ENCODE measurements around the gene RALGPS1.

Gene RALGPS1

GRCh38 chr9:127197186-127197860 lies 282.7 kb downstream of the RALGPS1 start:
- DNase-seq: no peak

GRCh38 chr9:127197861-127198430 lies 283.4 kb downstream of the RALGPS1 start:
- DNase-seq: no peak

GRCh38 chr9:127198587-127198986 lies 284.0 kb downstream of the RALGPS1 start:
- DNase-seq: no peak

- peak; percentile 59 for DNase-seq
Measured at GRCh38 chr9:127199001-127199791, 284.6 kb downstream of the RALGPS1 start.

- DNase-seq: no peak
Measured at GRCh38 chr9:127200106-127200862, 285.7 kb downstream of the RALGPS1 start.

- DNase-seq: no peak
Measured at GRCh38 chr9:127201071-127201541, 286.5 kb downstream of the RALGPS1 start.

- DNase-seq: no peak
Measured at GRCh38 chr9:127201731-127202130, 287.1 kb downstream of the RALGPS1 start.

- no peak for DNase-seq
Measured at GRCh38 chr9:127202461-127203169, 288.0 kb downstream of the RALGPS1 start.

DNA sequence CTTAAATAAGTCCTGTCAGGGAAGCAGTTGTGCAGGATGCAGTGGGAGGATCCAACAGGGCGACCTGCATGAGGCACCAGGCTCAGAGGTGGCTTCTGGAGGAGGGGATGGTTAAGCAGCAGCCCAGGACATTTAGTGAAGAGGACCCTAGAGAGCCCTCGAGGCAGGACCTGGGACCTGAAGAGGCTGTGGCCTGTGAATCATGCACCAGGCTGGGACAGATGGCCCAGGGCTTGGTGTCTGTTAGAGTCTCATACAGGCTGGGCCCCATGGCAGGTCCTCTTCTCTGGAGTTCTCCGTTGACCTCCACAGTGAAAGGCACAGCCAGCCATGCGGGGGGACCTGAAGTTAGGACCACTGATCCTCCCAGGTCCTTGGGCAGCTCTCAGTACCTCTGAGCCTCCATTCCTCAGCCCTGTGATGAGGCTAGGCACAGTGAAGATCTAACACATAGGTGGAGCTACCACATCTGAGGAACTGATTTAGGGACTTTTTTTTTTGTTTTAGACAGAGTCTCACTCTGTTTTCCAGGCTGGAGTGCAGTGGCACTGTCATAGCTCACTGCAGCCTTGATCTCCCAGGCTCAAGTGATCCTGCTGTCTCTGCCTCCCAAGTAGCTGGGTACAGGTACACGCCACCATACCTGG lies 289.2 kb downstream of the RALGPS1 start:
- no peak for DNase-seq

DNA sequence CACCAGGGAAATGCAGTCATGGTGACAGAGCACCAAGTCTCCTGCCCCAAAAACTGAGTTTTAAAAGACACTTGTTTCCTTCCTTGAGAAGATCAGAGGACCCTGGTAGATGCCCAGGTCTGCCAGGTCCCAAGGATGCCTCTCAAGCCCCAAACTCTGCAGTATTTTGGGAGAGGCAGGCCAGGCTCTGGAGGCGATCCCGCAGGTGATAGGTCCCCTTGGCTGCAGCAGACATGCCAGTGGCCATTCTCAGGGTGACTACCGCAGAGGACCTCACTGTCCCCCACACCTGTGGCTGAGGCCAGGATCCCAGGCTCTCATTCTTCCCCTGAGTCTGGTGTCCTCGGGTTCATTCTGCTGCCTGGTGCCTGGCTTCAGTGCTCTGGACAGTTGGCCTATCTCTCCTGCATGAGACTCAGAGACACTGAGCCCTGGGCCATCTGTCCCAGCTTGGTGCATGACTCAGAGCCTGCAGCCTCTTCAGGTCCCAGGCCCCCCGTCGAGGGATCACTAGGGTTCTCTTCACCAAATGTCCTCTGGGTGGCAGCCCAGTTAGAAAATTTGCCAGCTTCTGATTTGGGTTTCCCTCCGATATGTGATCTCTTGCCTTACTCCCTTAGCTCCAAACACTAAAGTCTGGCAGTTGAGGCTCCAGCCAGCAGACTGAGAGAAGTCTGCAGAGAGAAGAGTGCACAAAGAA lies 290.3 kb downstream of the RALGPS1 start:
- no peak for DNase-seq

DNA sequence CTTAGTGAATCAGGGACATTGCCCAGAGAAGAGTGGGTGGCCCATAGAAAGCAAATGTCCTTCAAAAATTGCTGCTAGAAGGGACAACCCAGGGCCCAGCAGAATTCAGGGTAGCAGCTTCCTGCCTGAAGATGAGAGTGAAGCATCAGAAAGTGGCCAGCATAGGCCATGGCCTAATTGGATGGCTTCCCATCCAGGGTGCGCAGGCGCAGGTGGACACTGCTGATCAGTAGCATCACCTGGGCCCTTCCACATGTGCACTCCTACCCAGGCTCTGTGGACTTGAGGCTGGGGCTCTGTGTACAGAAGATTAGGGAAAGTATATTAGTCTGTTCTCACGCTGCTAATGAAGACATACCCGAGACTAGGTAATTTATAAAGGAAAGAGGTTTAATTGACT lies 291.4 kb downstream of the RALGPS1 start:
- no peak for DNase-seq

DNA sequence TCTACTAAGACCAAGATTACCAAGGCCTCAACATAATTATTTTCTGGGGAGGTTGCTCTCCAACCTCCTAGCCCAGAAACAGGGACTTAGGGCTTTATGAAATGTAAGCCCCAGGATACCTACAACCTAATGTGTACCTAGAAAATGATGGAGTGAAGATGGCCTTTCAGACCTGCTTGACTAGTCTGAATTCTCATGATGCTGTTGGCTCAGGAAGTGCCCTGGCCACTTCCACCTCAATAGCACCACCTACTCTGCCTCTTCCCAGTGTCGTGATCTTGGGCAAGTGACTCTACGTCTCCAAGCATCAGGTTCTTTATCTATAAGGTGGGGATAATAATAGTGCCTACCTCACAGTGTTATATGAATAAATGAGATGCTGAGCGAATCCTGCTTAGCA lies 292.1 kb downstream of the RALGPS1 start:
- no peak for DNase-seq

DNA sequence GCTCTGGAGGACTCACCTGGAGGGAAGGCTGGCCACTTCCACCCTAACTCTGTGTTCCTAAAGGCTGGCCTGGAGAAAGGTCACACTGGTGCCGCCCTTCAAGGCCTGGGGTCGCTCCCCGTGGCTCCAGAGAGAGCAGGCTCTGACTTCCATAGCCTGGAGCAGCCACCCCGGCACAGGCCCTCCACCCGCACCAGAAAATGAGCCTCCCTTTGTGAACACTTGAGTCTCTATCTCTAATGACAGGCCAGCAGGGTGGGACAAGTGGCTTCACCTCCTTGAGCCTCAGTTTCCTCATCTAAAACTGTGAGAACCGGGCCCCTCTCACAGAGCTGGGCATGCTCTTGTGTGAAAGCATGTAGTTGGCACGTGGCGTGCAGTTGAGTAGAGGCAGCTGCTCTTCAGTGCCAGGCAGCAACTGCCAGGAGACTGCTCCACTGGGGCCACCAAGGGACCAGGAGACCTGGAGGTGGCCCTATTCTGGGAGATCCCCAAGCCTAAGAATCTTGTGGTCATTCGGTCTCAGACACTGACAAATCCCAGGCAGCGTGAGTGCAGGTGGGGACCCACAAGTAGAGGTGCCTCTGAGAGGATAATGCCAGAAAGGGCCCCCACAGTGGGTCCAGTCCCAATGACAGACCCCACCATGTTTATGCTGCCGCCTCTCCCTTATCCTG lies 293.3 kb downstream of the RALGPS1 start:
- no peak for DNase-seq

DNA sequence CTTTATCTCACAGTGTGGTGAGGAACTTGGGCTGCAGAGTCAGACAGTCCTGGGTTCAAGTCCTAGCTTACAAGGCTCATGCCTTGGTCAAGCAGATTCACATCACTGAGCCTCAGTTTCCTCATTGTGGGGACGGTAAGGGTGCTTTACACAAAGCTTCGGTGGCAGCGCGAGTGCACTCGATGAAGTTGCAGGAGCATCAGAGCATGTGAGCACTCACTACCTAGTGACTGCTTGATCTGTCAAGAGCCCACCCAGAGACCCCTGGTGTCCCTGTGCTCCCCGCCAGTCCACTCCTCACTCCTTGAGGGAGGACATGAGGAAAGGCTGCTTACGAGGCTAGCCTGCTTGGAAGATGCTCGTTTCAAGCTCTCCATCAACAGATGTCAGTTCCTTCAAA lies 293.8 kb downstream of the RALGPS1 start:
- no peak for DNase-seq

DNA sequence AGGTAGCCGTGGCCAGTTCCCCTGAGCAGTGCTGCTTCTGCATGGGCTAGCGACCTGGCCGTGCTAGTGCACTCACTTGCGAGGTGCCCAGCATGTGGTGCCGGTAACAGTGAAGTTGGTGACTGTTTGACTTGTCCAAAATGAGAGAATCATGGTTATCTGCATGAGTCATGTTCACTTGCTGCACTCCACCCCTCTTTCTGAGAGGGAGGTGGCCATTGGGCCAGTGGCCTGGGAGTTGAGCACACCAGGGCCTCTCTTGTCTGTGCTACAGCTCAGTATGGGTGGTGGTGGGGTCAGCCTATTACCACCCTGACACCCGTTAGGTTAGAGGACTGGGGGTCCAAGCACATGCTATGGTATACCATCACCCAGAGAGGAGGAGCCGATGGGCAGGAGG lies 294.6 kb downstream of the RALGPS1 start:
- no peak for DNase-seq

DNA sequence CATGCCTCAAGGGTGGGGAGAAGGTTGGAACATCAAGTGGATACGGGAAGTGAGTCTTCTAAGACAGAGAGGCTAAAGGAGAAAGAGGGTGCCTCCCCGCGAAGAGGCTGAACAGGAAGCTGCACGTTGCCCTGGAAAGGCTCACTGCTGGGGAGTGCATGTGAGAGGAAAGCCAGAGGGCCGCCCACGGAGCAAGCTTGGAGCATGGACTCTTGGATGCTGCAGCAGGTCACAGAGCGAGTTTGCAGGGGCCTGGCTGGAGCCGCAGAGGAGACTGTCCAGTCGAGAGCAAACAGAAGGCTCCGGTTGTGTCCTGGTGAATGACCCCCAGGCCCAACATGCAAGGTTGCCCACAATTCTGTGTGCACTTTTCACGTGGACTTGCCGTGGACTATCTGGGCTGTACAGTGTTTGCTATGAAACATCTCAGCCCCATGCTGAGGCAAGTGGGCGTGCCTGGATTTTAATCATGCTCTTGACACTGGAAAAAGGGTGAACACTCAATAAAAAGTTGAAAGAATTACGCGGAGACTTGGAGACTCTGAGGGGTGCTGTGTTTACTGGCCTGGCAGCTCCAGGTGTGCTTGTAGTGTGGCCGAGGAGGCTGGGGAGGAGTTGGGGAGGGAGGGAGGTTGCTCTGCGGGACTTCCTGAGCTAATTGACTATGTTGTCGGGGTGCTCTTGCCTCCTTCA lies 295.5 kb downstream of the RALGPS1 start:
- DNase-seq: no peak

GRCh38 chr9:127210851-127211730 lies 296.5 kb downstream of the RALGPS1 start:
- no peak for DNase-seq

GRCh38 chr9:127211983-127212382 lies 297.4 kb downstream of the RALGPS1 start:
- no peak for DNase-seq

DNA sequence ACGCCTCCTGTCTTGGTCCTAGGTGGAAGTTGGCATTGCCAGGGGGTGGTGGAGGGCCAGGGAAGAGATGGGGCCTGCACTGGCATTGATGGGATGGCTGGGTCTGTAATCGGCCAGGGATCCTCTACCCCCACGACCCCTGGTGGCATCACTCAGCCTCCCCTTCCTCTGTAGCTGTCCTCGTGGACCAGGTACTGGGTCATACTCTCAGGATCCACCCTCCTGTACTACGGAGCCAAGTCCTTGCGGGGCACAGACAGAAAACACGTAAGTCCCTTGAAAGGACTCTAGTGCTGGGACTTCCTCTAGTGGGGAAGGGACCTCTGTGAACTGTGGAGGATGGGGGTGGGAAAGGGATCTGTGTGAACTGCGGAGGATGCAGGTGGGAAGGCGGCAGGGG lies 297.9 kb downstream of the RALGPS1 start:
- DNase-seq: no peak

Data from effector CD4-positive, alpha-beta T cell (primary cell).